K562 (cell line): ENCODE data around the gene STIM1. TPM values are rescaled to one million over a fixed set of nuclear protein-coding genes. Genes with fewer than 3 reads are reported as not detected.

Source experiments
- CTCF ChIP-seq, 3 experiments: IDR thresholded peaks in 2 of 3; conservative IDR thresholded peaks in 1 of 3; 2 replicates each; pipeline ENCODE4 v1.5.1; 2011 to 2012; ENCODE audit warnings: low read length in 3 of 3, mild to moderate bottlenecking in 3 of 3, control low read depth in 2 of 3, improper control_type of control experiment in 1 of 3, inconsistent platforms in 1 of 3, low read depth in 1 of 3, mixed read lengths in 1 of 3, moderate library complexity in 1 of 3; ENCODE audit not compliant: insufficient read depth in 2 of 3
- FOXM1 ChIP-seq, 2 experiments: fragments of 450-650 bp in 1 of 2; sonication (generic) in 1 of 2; formaldehyde crosslinking in 1 of 2; IDR thresholded peaks; 2 replicates each; pipeline versions ENCODE4 v1.6.1 to v1.9.0; 2017 to 2022; ENCODE audit warnings: low read depth in 2 of 2, mild to moderate bottlenecking in 2 of 2, missing genetic modification reagents in 1 of 2, moderate library complexity in 1 of 2
- HNRNPH1 ChIP-seq: fragments of 200-400 bp; formaldehyde crosslinking; optimal IDR thresholded peaks from 2 replicates; pipeline ENCODE3; 2017; ENCODE audit warnings: low read depth, mild to moderate bottlenecking, low read length, moderate library complexity
- JUND ChIP-seq, 2 experiments: IDR thresholded peaks; 2 replicates in 1 of 2; 3 replicates in 1 of 2; pipeline ENCODE4 v1.6.1; 2011; ENCODE audit warnings: borderline replicate concordance in 2 of 2, low read depth in 2 of 2, low read length in 2 of 2, improper control_type of control experiment in 1 of 2, missing biosample characterization in 1 of 2, missing genetic modification characterization in 1 of 2, missing genetic modification reagents in 1 of 2
- MLLT1 ChIP-seq, 2 experiments: fragments of 450-650 bp; IDR thresholded peaks; 2 replicates each; pipeline ENCODE4 v1.6.1; 2016
- RAD21 ChIP-seq, 2 experiments: fragments of 250-450 bp in 1 of 2; fragments of 450-650 bp in 1 of 2; sonication (Bioruptor Pico) in 1 of 2; formaldehyde crosslinking in 1 of 2; IDR thresholded peaks in 1 of 2; conservative IDR thresholded peaks in 1 of 2; 2 replicates each; pipeline versions ENCODE4 v1.4.0 to v1.8.0; 2020 to 2022; ENCODE audit warnings: mild to moderate bottlenecking in 2 of 2, moderate library complexity in 1 of 2
- RBM25 ChIP-seq: fragments of 200-400 bp; formaldehyde crosslinking; IDR thresholded peaks from 2 replicates; pipeline ENCODE4 v1.6.1; 2018; ENCODE audit warnings: low read length, low read depth, moderate library complexity; ENCODE audit not compliant: severe bottlenecking
- SP1 ChIP-seq: sonication (generic); formaldehyde crosslinking; IDR thresholded peaks from 2 replicates; pipeline ENCODE4 v1.8.1; 2022; ENCODE audit warnings: mild to moderate bottlenecking, missing genetic modification reagents
- STAT5A ChIP-seq: IDR thresholded peaks from 2 replicates; pipeline ENCODE4 v1.6.1; 2012; ENCODE audit warnings: low read length, inconsistent platforms, borderline replicate concordance
- TGIF2 ChIP-seq: sonication (generic); formaldehyde crosslinking; IDR thresholded peaks from 2 replicates; pipeline ENCODE4 v1.8.1; 2022; ENCODE audit warnings: mild to moderate bottlenecking, missing genetic modification reagents, moderate library complexity
- polyA plus RNA-seq, 8 experiments: library from polyadenylated mRNA; depleted of rRNA in 4 of 8; stranded (reverse) in 5 of 8; unstranded in 3 of 8; fragments of >200 nt; fragmentation: Nextera tagmentation in 2 of 8; fragmentation: Illumina TruSeq in 1 of 8; extraction: Ambion mirVana in 2 of 8; extraction: Trizol in 1 of 8; gene quantifications; 2 replicates each; pipeline versions ENCODE4 v1.2.1 to v1.2.3, GENCODE V29; 2011 to 2014; ENCODE audit warnings: inconsistent platforms in 1 of 8, missing spikeins in 1 of 8
- total RNA-seq, 7 experiments: library from RNA; depleted of rRNA in 6 of 7; stranded (reverse); fragments of >200 nt in 6 of 7; fragmentation: Illumina TruSeq in 2 of 7; extraction: Trizol in 2 of 7; gene quantifications; 2 replicates each; pipeline versions ENCODE4 v1.2.1 to v1.2.3, GENCODE V29; 2011 to 2021; ENCODE audit warnings: low replicate concordance in 1 of 7
- TF ChIP-seq, protein P1 (sequence below): sonication (generic); formaldehyde crosslinking; IDR thresholded peaks from 2 replicates; pipeline ENCODE4 v1.8.0; 2022; ENCODE audit warnings: mild to moderate bottlenecking, missing genetic modification reagents

STIM1 gene
- total and polyA plus RNA-seq, 9 of the 15 experiments (the other 6 are each of a cell fraction or from before 2014, with no cell fraction given): 7.7 to 50.5 (median 22.5) TPM

DNA sequence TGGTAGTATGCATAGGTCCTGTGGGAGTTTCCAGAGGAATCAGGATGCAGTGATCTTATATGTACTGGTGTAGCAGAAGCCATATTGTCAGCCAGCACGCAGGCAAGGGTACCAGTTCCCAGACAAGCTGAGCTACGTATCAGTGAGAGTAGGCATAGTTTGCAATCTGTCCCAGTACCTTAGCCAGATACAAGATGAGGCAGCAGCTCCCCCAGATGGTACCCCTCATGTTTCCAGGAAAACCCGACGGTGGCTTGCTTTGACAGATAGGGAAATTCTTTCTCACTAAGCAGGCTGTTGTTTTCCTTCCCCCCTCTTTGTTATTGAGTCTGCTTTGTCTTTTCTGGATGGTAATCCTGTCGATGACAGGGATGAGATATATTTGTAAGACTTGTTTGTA lies 129.4 kb downstream of the STIM1 start (continued):
- 0 out of 2 replicates have a peak, but pooled peaks have one; percentile 20 for TF ChIP-seq JUND (IDR thresholded peaks at IDR 0.05; ENCODE audit: borderline replicate concordance, low read depth, low read length)
- no peak; the same call in 2 of the 3 replicates for TF ChIP-seq JUND (tag; IDR thresholded peaks at IDR 0.05; ENCODE audit: borderline replicate concordance, low read depth, low read length)
- TF ChIP-seq RAD21 (CRISPR knock-in tag; conservative IDR thresholded peaks at IDR 0.05 in 1 of 2, IDR thresholded peaks at IDR 0.05 in 1 of 2): peak; percentile 78 to 81
- TF ChIP-seq CTCF (IDR thresholded peaks at IDR 0.05 in 2 of 3, conservative IDR thresholded peaks at IDR 0.05 in 1 of 3; ENCODE audit: insufficient read depth in 2 of 3, low read depth in 1 of 3, low read length in 3 of 3): peak; percentile 58 to 78 (median 63)
- TF ChIP-seq STAT5A: 0 out of 2 replicates have a peak, but pooled peaks have one; percentile 19
- no peak for TF ChIP-seq TGIF2 (CRISPR knock-in tag)
- no peak for TF ChIP-seq FOXM1 (IDR thresholded peaks at IDR 0.05; ENCODE audit: low read depth)
- no peak for TF ChIP-seq FOXM1 (CRISPR knock-in tag; IDR thresholded peaks at IDR 0.05; ENCODE audit: low read depth)
- TF ChIP-seq, protein P1, sequence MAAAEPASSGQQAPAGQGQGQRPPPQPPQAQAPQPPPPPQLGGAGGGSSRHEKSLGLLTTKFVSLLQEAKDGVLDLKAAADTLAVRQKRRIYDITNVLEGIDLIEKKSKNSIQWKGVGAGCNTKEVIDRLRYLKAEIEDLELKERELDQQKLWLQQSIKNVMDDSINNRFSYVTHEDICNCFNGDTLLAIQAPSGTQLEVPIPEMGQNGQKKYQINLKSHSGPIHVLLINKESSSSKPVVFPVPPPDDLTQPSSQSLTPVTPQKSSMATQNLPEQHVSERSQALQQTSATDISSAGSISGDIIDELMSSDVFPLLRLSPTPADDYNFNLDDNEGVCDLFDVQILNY (CRISPR knock-in tag): no peak
- no peak for TF ChIP-seq HNRNPH1
- TF ChIP-seq RBM25: no peak
- TF ChIP-seq SP1: no peak
- TF ChIP-seq MLLT1 (IDR thresholded peaks at IDR 0.05): no peak
- TF ChIP-seq, all 486 proteins: peak for 20
